HepG2 (cell line): ENCODE measurements around the gene TMEM256. TPM values are rescaled to one million over a fixed set of nuclear protein-coding genes. Genes with fewer than 3 reads are reported as not detected.

ENCODE experiments used
- ARID2 ChIP-seq: sonication (generic); formaldehyde crosslinking; IDR thresholded peaks from 2 replicates; pipeline ENCODE4 v1.8.1; 2022; ENCODE audit warnings: mild to moderate bottlenecking, missing genetic modification reagents, borderline replicate concordance
- ATF7-NPFF ChIP-seq: sonication (generic); formaldehyde crosslinking; IDR thresholded peaks from 2 replicates; pipeline ENCODE4 v1.8.1; 2023; ENCODE audit warnings: mild to moderate bottlenecking, low read depth, missing genetic modification reagents, moderate library complexity
- CEBPZ ChIP-seq: IDR thresholded peaks from 2 replicates; pipeline ENCODE4 v1.6.1; 2012; ENCODE audit warnings: low read length, improper control_type of control experiment
- FOXC1 ChIP-seq: sonication (generic); formaldehyde crosslinking; IDR thresholded peaks from 2 replicates; pipeline ENCODE4 v1.8.0; 2022; ENCODE audit warnings: mild to moderate bottlenecking, missing genetic modification reagents, borderline replicate concordance
- JUND ChIP-seq: sonication (generic); formaldehyde crosslinking; IDR thresholded peaks from 2 replicates; pipeline ENCODE4 v1.8.0; 2022; ENCODE audit warnings: mild to moderate bottlenecking, missing genetic modification reagents
- KAT8 ChIP-seq: IDR thresholded peaks from 2 replicates; pipeline ENCODE4 v1.6.1; 2016; ENCODE audit warnings: missing genetic modification reagents, missing compliant biosample characterization
- KLF15 ChIP-seq: sonication (generic); formaldehyde crosslinking; IDR thresholded peaks from 2 replicates; pipeline ENCODE4 v1.8.1; 2023; ENCODE audit warnings: borderline replicate concordance, mild to moderate bottlenecking, inconsistent platforms, missing genetic modification reagents, mixed read lengths
- KLF9 ChIP-seq: IDR thresholded peaks from 2 replicates; pipeline ENCODE4 v1.6.1; 2016; ENCODE audit warnings: low read depth
- PHF20 ChIP-seq: sonication (generic); formaldehyde crosslinking; IDR thresholded peaks from 2 replicates; pipeline ENCODE4 v1.5.0; 2020; ENCODE audit warnings: mild to moderate bottlenecking, missing genetic modification reagents
- PRMT3 ChIP-seq: sonication (generic); formaldehyde crosslinking; IDR thresholded peaks from 2 replicates; pipeline ENCODE4 v1.8.1; 2022; ENCODE audit warnings: low read depth, mild to moderate bottlenecking, moderate library complexity, missing genetic modification reagents, borderline replicate concordance
- RAD21 ChIP-seq: fragments of 450-650 bp; formaldehyde crosslinking; IDR thresholded peaks from 2 replicates; pipeline ENCODE4 v1.5.0; 2020; ENCODE audit warnings: mild to moderate bottlenecking
- SIN3B ChIP-seq: fragments of 150-350 bp; IDR thresholded peaks from 2 replicates; pipeline ENCODE4 v1.6.1; 2014; ENCODE audit warnings: low read length
- TBX2 ChIP-seq: sonication (generic); formaldehyde crosslinking; IDR thresholded peaks from 2 replicates; pipeline ENCODE4 v1.5.0; 2020; ENCODE audit warnings: missing genetic modification reagents, mild to moderate bottlenecking, borderline replicate concordance
- TP53 ChIP-seq: sonication (generic); formaldehyde crosslinking; conservative IDR thresholded peaks from 2 replicates; pipeline ENCODE4 v1.4.0; 2020; ENCODE audit warnings: missing genetic modification reagents
- ZHX2 ChIP-seq, 2 experiments: sonication (generic) in 1 of 2; formaldehyde crosslinking in 1 of 2; IDR thresholded peaks; 2 replicates each; pipeline versions ENCODE4 v1.6.1 to v1.9.0; 2014 to 2022; ENCODE audit warnings: antibody characterized with exemption in 1 of 2, borderline replicate concordance in 1 of 2, inconsistent platforms in 1 of 2, low read depth in 1 of 2, missing genetic modification reagents in 1 of 2
- ZNF317 ChIP-seq: sonication (generic); formaldehyde crosslinking; IDR thresholded peaks from 2 replicates; pipeline ENCODE4 v1.5.0; 2020; ENCODE audit warnings: mild to moderate bottlenecking, missing genetic modification reagents
- ZNF33A ChIP-seq: sonication (generic); formaldehyde crosslinking; IDR thresholded peaks from 2 replicates; pipeline ENCODE4 v1.5.1; 2020; ENCODE audit warnings: missing genetic modification reagents, mild to moderate bottlenecking, moderate library complexity, borderline replicate concordance
- ZNF362 ChIP-seq: sonication (generic); formaldehyde crosslinking; IDR thresholded peaks from 2 replicates; pipeline ENCODE4 v1.4.0; 2020; ENCODE audit warnings: missing genetic modification reagents, mild to moderate bottlenecking, borderline replicate concordance
- ZNF703 ChIP-seq: sonication (generic); formaldehyde crosslinking; IDR thresholded peaks from 2 replicates; pipeline ENCODE4 v1.5.1; 2020; ENCODE audit warnings: missing genetic modification reagents, mild to moderate bottlenecking, moderate library complexity, borderline replicate concordance
- polyA plus RNA-seq, 8 experiments: library from polyadenylated mRNA; depleted of rRNA in 3 of 8; stranded (reverse) in 7 of 8; unstranded in 1 of 8; fragments of >200 nt; fragmentation: Illumina TruSeq in 4 of 8; extraction: Trizol in 4 of 8; gene quantifications; 2 replicates each; pipeline versions ENCODE4 v1.2.1 to v1.2.3, GENCODE V29; 2011 to 2016; ENCODE audit warnings: low read depth in 4 of 8, missing spikeins in 1 of 8, mixed read lengths in 1 of 8; ENCODE audit not compliant: insufficient read depth in 1 of 8
- total RNA-seq, 5 experiments: library from RNA; depleted of rRNA; stranded (reverse); fragments of >200 nt; fragmentation: Illumina TruSeq; extraction: Trizol; gene quantifications; 2 replicates each; pipeline ENCODE4 v1.2.3, GENCODE V29; 2016; ENCODE audit warnings: low read depth in 1 of 5

Gene TMEM256
- total and polyA plus RNA-seq, 2 of the 13 experiments (the other 11 are each of a cell fraction or from before 2014, with no cell fraction given): 231 to 252 TPM

- TF ChIP-seq ZHX2 (IDR thresholded peaks at IDR 0.05; ENCODE audit: low read depth) (no peak), ZHX2 (CRISPR knock-in tag; IDR thresholded peaks at IDR 0.05; ENCODE audit: borderline replicate concordance) (no peak), TP53 (CRISPR knock-in tag) (0 out of 2 replicates have a peak, but pooled peaks have one; percentile 6), ZNF362 (CRISPR knock-in tag) (no peak), ARID2 (0 out of 2 replicates have a peak, but pooled peaks have one; percentile 41), PRMT3 (CRISPR knock-in tag) (no peak), ZNF703 (CRISPR knock-in tag) (no peak), KAT8 (CRISPR knock-in tag) (no peak; the same call in none of the 2 replicates), KLF15 (CRISPR knock-in tag) (no peak), ATF7-NPFF (CRISPR knock-in tag) (no peak), CEBPZ (no peak), RAD21 (CRISPR knock-in tag) (no peak), FOXC1 (CRISPR knock-in tag) (no peak), JUND (CRISPR knock-in tag) (no peak), SIN3B (no peak), ZNF33A (CRISPR knock-in tag) (no peak), PHF20 (CRISPR knock-in tag) (peak; percentile 31; the same call in 1 of the 2 replicates), TBX2 (CRISPR knock-in tag) (0 out of 2 replicates have a peak, but pooled peaks have one; percentile 9), ZNF317 (CRISPR knock-in tag) (no peak), KLF9 (CRISPR knock-in tag) (0 out of 2 replicates have a peak, but pooled peaks have one; percentile 15)
Observed at GRCh38 chr17:7403043-7403726, 712 bp downstream of the TMEM256 start (continued).
